Memory B cell (primary cell): ENCODE measurements around the gene GUCY1B1.

Experiments used
- ATAC-seq: fragments of 150-1000 bp; cut with Tn5 transposase; 2 replicates; pipeline ENCODE4 v1.10.0; 2021; ENCODE audit warnings: low read depth, mild to moderate bottlenecking, moderate library complexity
- DNase-seq, 2 donors: peaks; one replicate each; pipeline ENCODE4 v3.0.0; 2022; ENCODE audit warnings: low spot score in 2 of 2
- H3K27ac Mint-ChIP-seq: one replicate; pipeline ENCODE4 v1.8.0; 2022; ENCODE audit warnings: mild to moderate bottlenecking, moderate library complexity, mixed read lengths
- H3K27me3 Mint-ChIP-seq: one replicate; pipeline ENCODE4 v1.8.0; 2022; ENCODE audit warnings: mixed read lengths
- H3K36me3 Mint-ChIP-seq: one replicate; pipeline ENCODE4 v1.8.0; 2022; ENCODE audit warnings: mild to moderate bottlenecking, mixed read lengths
- H3K4me1 Mint-ChIP-seq: one replicate; pipeline ENCODE4 v1.8.0; 2022; ENCODE audit warnings: mixed read lengths
- H3K4me3 Mint-ChIP-seq: one replicate; pipeline ENCODE4 v1.8.0; 2022; ENCODE audit warnings: mild to moderate bottlenecking, moderate library complexity, mixed read lengths
- H3K9me3 Mint-ChIP-seq: one replicate; pipeline ENCODE4 v1.8.0; 2022; ENCODE audit warnings: mixed read lengths

GUCY1B1 gene

DNA sequence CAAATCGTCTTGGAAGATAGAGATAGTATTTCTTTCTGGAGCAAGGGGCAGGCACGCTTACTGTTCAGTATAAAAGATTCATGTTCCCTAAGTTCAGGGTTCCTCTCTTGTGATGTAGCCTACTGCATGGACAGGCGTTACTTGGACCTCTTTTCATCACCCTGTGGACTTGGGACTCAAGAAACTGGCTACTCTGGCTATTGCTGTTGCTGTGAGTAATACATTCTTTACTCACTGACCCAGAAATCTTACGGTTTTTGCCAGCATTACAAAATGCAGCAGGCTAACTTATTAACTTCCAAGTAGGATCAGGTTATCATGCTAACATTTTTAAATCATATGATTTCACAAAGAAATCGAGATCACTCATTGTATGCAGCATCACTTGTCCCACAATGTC is 12.8 kb upstream of the GUCY1B1 start:
- ATAC-seq (no peak), DNase-seq (no peak)
- Mint-ChIP-seq H3K27me3 (no peaks in the 10 kb centered on the region), H3K27ac (no peak overlapping the region), H3K9me3 (no peaks in the 10 kb centered on the region), H3K36me3 (no peaks in the 10 kb centered on the region), H3K4me3 (no peak overlapping the region), H3K4me1 (no peaks in the 10 kb centered on the region)

DNA sequence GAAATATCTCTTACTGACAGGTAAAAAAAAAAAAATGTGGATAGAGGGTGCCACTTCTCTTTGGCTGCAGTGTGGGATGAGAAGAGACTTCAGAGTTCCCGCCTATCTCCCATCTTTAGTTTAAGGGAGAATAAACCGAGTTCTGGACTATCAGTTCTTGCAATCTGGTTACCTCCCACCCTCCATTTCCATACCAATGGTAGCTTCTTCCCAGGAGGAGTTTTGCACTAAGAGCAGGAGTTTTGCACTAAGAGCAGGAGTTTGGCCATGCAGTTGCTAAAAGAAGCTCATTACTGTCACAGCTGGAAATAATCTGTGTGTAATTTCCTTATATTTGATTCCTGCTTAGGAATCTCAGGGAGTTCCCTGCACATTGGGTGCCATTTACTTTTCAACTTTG is 10.8 kb upstream of the GUCY1B1 start:
- Mint-ChIP-seq H3K4me3 (no peak overlapping the region), H3K4me1 (no peaks in the 10 kb centered on the region), H3K27ac (no peak overlapping the region), H3K9me3 (no peaks in the 10 kb centered on the region), H3K36me3 (no peaks in the 10 kb centered on the region), H3K27me3 (no peaks in the 10 kb centered on the region)
- ATAC-seq, result no peak
- DNase-seq, result no peak

- no peaks in the 10 kb centered on the region for H3K36me3 Mint-ChIP-seq
- H3K27me3 Mint-ChIP-seq, result no peaks in the 10 kb centered on the region
- H3K4me3 Mint-ChIP-seq, result no peak overlapping the region
- ATAC-seq (no peak), DNase-seq (no peak)
- no peaks in the 10 kb centered on the region for H3K4me1 Mint-ChIP-seq
- no peaks in the 10 kb centered on the region for H3K9me3 Mint-ChIP-seq
- no peak overlapping the region for H3K27ac Mint-ChIP-seq
Measured at GRCh38 chr4:155749041-155749440, 9.8 kb upstream of the GUCY1B1 start.

DNA sequence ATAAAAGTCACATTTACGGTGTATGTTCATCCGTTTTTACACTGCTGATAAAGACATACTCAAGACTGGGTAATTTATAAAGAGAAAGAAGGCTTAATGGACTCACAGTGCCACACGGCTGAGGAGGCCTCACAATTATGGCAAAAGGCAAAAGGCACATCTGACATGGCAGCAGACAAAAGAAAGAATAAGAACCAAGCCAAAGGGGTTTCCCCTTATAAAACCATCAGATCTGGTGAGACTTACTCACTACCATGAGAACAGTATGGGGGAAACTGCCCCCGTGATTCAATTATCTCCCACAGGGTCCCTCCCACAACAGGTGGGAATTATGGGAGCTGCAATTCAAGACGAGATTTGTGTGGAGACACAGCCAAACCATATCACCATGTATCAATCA is 7.3 kb upstream of the GUCY1B1 start:
- no peak overlapping the region for H3K27ac Mint-ChIP-seq
- no peaks in the 10 kb centered on the region for H3K9me3 Mint-ChIP-seq
- no peak overlapping the region for H3K4me3 Mint-ChIP-seq
- ATAC-seq, result no peak
- no peaks in the 10 kb centered on the region for H3K27me3 Mint-ChIP-seq
- no peak for DNase-seq
- no peaks in the 10 kb centered on the region for H3K36me3 Mint-ChIP-seq
- no peaks in the 10 kb centered on the region for H3K4me1 Mint-ChIP-seq

DNA sequence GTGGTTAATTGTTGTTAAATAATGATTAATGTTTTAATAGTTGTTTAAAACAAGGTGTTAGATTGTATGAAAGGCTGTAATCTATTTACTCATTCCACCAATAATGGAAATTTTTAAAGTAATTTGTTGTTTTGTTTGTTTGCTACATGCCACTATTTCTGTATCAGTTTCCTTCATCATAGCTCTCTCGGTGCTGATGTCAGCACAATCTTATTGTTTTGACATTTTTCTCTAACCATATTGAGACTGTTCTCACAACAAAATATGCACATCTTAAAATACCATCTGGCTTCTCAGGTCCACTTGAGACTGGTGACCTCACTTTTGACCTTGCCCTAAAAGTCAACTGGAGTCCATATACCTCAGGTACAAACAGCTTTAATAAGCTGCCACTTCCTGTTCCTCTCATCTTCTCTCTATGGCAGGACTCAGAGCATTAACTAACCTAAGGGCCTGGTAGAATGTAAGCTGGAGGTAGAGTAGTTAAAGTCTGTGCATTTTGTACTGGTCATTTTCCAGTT is 1.0 kb upstream of the GUCY1B1 start:
- no peak for ATAC-seq
- no peak for DNase-seq
- peaks cover 3% of the 10 kb centered on the region for H3K9me3 Mint-ChIP-seq
- no peaks in the 10 kb centered on the region for H3K4me1 Mint-ChIP-seq
- H3K27ac Mint-ChIP-seq, result no peak overlapping the region
- H3K4me3 Mint-ChIP-seq, result no peak overlapping the region
- H3K36me3 Mint-ChIP-seq, result no peaks in the 10 kb centered on the region
- peaks cover 12% of the 10 kb centered on the region for H3K27me3 Mint-ChIP-seq

- peaks cover 12% of the 10 kb centered on the region for H3K27me3 Mint-ChIP-seq
- no peaks in the 10 kb centered on the region for H3K4me1 Mint-ChIP-seq
- no peak for DNase-seq
- H3K27ac Mint-ChIP-seq, result no peak overlapping the region
- no peak for ATAC-seq
- H3K4me3 Mint-ChIP-seq, result peak overlapping the region; percentile 52
- H3K36me3 Mint-ChIP-seq, result no peaks in the 10 kb centered on the region
- H3K9me3 Mint-ChIP-seq, result peaks cover 3% of the 10 kb centered on the region
Measured at GRCh38 chr4:155759372-155760252, 791 bp downstream of the GUCY1B1 start.

DNA sequence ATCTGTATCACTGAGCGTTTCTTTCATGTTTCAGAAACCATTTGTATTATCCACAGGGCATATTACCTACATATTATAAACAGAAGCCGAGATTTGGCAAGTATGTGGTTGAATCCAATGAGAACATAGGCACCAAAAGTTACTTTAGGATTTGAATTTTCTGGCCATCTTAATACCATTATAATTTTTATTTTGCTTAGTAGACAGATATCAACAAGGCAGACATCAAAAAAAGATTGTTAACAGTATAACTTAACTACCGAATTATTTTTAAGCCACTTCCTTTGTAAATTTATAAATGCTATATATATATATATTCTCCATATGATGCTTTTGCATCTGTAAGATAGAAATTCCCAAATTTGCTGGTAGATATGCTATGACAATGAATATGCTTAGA is 2.2 kb downstream of the GUCY1B1 start:
- no peak overlapping the region for H3K27ac Mint-ChIP-seq
- peaks cover 3% of the 10 kb centered on the region for H3K9me3 Mint-ChIP-seq
- H3K4me3 Mint-ChIP-seq, result no peak overlapping the region
- H3K4me1 Mint-ChIP-seq, result no peaks in the 10 kb centered on the region
- no peak for ATAC-seq
- no peaks in the 10 kb centered on the region for H3K36me3 Mint-ChIP-seq
- peaks cover 12% of the 10 kb centered on the region for H3K27me3 Mint-ChIP-seq
- DNase-seq, result no peak

GRCh38 chr4:155761916-155762315 is 3.1 kb downstream of the GUCY1B1 start:
- H3K9me3 Mint-ChIP-seq, result peaks cover 1% of the 10 kb centered on the region
- no peak overlapping the region for H3K27ac Mint-ChIP-seq
- DNase-seq (no peak), ATAC-seq (no peak)
- no peaks in the 10 kb centered on the region for H3K4me1 Mint-ChIP-seq
- H3K36me3 Mint-ChIP-seq, result no peaks in the 10 kb centered on the region
- H3K27me3 Mint-ChIP-seq, result peaks cover 10% of the 10 kb centered on the region
- H3K4me3 Mint-ChIP-seq, result no peak overlapping the region

- peaks cover 9% of the 10 kb centered on the region for H3K27me3 Mint-ChIP-seq
- no peak overlapping the region for H3K4me3 Mint-ChIP-seq
- no peak for ATAC-seq
- DNase-seq, result no peak
- H3K27ac Mint-ChIP-seq, result no peak overlapping the region
- H3K9me3 Mint-ChIP-seq, result no peaks in the 10 kb centered on the region
- no peaks in the 10 kb centered on the region for H3K4me1 Mint-ChIP-seq
- H3K36me3 Mint-ChIP-seq, result no peaks in the 10 kb centered on the region
Measured at GRCh38 chr4:155762334-155762733, 3.5 kb downstream of the GUCY1B1 start.

- H3K9me3 Mint-ChIP-seq, result no peaks in the 10 kb centered on the region
- H3K4me1 Mint-ChIP-seq, result no peaks in the 10 kb centered on the region
- H3K27ac Mint-ChIP-seq, result no peak overlapping the region
- no peak overlapping the region for H3K4me3 Mint-ChIP-seq
- DNase-seq (no peak), ATAC-seq (no peak)
- H3K36me3 Mint-ChIP-seq, result no peaks in the 10 kb centered on the region
- peaks cover 4% of the 10 kb centered on the region for H3K27me3 Mint-ChIP-seq
Measured at GRCh38 chr4:155763551-155763950, 4.7 kb downstream of the GUCY1B1 start.

DNA sequence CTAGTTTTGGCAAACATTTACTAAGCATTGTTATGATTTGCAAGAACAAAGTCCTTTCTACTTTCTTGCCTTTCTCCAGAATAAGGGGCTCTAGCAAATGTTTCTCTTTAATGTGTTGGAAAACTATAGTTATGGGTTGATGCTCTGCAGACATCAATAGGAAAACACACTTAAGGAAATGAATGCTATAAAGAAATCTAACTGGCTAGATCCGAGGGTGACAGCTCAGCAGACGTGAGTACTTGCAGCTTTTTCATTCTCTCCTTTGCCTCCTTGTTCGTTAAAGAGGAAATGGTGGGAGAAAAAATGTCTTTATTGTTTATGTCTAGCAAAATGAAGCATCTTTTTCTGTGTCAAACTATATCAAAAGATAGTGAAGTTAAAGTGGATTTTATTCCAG is 6.3 kb downstream of the GUCY1B1 start:
- no peaks in the 10 kb centered on the region for H3K9me3 Mint-ChIP-seq
- no peak overlapping the region for H3K27ac Mint-ChIP-seq
- ATAC-seq, result no peak
- H3K4me1 Mint-ChIP-seq, result peaks cover 2% of the 10 kb centered on the region
- no peak overlapping the region for H3K4me3 Mint-ChIP-seq
- no peaks in the 10 kb centered on the region for H3K36me3 Mint-ChIP-seq
- no peak for DNase-seq
- peaks cover 4% of the 10 kb centered on the region for H3K27me3 Mint-ChIP-seq

DNA sequence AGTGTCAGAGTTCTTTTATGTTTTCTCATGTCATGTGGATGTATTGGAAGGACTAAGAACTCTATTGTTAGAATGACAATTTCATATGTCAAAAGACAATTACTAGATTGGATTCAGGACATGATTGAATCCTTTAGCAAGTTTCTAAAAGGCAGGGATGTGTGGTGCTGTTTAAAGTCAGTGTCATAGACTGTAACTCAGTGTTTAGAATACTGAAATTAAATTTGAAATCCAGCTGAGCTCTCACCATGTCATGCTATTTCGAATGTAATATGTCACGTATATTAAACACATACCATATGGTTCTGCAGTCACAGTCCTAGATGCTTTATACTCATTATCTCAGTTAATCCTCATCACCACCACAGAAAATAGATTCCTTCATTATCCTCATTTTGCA is 7.8 kb downstream of the GUCY1B1 start:
- Mint-ChIP-seq H3K27ac (no peak overlapping the region), H3K4me1 (peaks cover 2% of the 10 kb centered on the region), H3K27me3 (no peaks in the 10 kb centered on the region), H3K9me3 (no peaks in the 10 kb centered on the region), H3K36me3 (no peaks in the 10 kb centered on the region), H3K4me3 (no peak overlapping the region)
- DNase-seq (no peak), ATAC-seq (no peak)

GRCh38 chr4:155768370-155768769 is 9.5 kb downstream of the GUCY1B1 start:
- H3K4me3 Mint-ChIP-seq, result no peak overlapping the region
- no peaks in the 10 kb centered on the region for H3K36me3 Mint-ChIP-seq
- no peaks in the 10 kb centered on the region for H3K27me3 Mint-ChIP-seq
- DNase-seq (no peak), ATAC-seq (no peak)
- no peaks in the 10 kb centered on the region for H3K9me3 Mint-ChIP-seq
- no peak overlapping the region for H3K27ac Mint-ChIP-seq
- peaks cover 2% of the 10 kb centered on the region for H3K4me1 Mint-ChIP-seq

GRCh38 chr4:155769090-155769489 is 10.3 kb downstream of the GUCY1B1 start:
- ATAC-seq, result peak; percentile 37
- no peak overlapping the region for H3K27ac Mint-ChIP-seq

More at GRCh38 chr4:155769090-155769489, 10.3 kb downstream of the GUCY1B1 start:
- Mint-ChIP-seq H3K4me1 (peaks cover 2% of the 10 kb centered on the region), H3K36me3 (no peaks in the 10 kb centered on the region), H3K9me3 (peaks cover under 1% of the 10 kb centered on the region), H3K4me3 (no peak overlapping the region), H3K27me3 (peaks cover 1% of the 10 kb centered on the region)
- DNase-seq, result no peak
